K562 (cell line): Measurements from ENCODE around the gene ARHGEF33. TPM values are rescaled to one million over a fixed set of nuclear protein-coding genes. Genes with fewer than 3 reads are reported as not detected.
"Not testable (repeated sequence)": the region's sequence is repeated elsewhere in the genome, so short reads cannot be mapped to it uniquely, and the experiment has no call there.

Experiments used
- ATAC-seq: fragments of 200-7000 bp; cut with Tn5 transposase; 3 replicates; pipeline ENCODE4 v1.9.1; 2020; ENCODE audit warnings: moderate library complexity
- BruUV-seq: library from RNA; stranded (reverse); fragments of 400-500 nt; replicated peaks from 2 replicates; lab custom pipeline; 2021; lab: Mats Ljungman, UMichigan
- CTCF ChIA-PET: fragments of 300-600 bp; formaldehyde crosslinking; extraction: SDS; loops from one replicate; lab custom pipeline; 2021; ENCODE audit warnings: low intra/inter-chr PET ratio; lab: Yijun Ruan, JAX
- POLR2A ChIA-PET: fragments of 300-600, 350-650 bp; sonication (Branson Sonifier 250); formaldehyde crosslinking; extraction: SDS; loops from one replicate; lab custom pipeline; 2021; ENCODE audit warnings: antibody characterized with exemption, inconsistent platforms; lab: Yijun Ruan, JAX
- DNase-seq, 4 experiments: peaks; one replicate each; pipeline versions ENCODE4 v3.0.0 to v3.0.0-alpha.2; 2011 to 2018; ENCODE audit warnings: low spot score in 3 of 4, mixed read lengths in 3 of 4; ENCODE audit errors: extremely low read depth in 1 of 4
- FAIRE-seq: peaks from 2 replicates; lab custom pipeline; 2011; peaks lifted over from hg19 to GRCh38; lab: Jason Lieb, UNC
- H2AFZ ChIP-seq: 2 replicates; pipeline ENCODE4 v1.6.0; 2011; ENCODE audit warnings: low read depth, low read length, control low read depth, inconsistent platforms
- H3K27ac ChIP-seq: fragments of 200-600 bp; 3 replicates; pipeline ENCODE4 v1.8.0; 2011; ENCODE audit warnings: low read depth, mild to moderate bottlenecking, control low read depth, inconsistent platforms, low read length, moderate library complexity, mixed read lengths; ENCODE audit errors: extremely low read depth
- H3K27me3 ChIP-seq, 2 experiments: fragments of 300-600 bp in 1 of 2; 2 replicates in 1 of 2; 3 replicates in 1 of 2; pipeline versions ENCODE4 v1.6.0 to v1.8.0; 2011; ENCODE audit warnings: inconsistent platforms in 2 of 2, low read length in 2 of 2, mild to moderate bottlenecking in 1 of 2, mixed read lengths in 1 of 2, moderate library complexity in 1 of 2; ENCODE audit not compliant: control insufficient read depth in 2 of 2, insufficient read depth in 2 of 2
- H3K36me3 ChIP-seq: fragments of 300-600 bp; 3 replicates; pipeline ENCODE4 v1.8.0; 2011; ENCODE audit warnings: mild to moderate bottlenecking, low read length, inconsistent platforms; ENCODE audit not compliant: control insufficient read depth, insufficient read depth
- H3K4me1 ChIP-seq, 2 experiments: fragments of 200-600 bp in 1 of 2; replicated peaks in 1 of 2; 2 replicates in 1 of 2; 3 replicates in 1 of 2; pipeline versions ENCODE4 v1.5.1 to v1.8.0; 2011; ENCODE audit warnings: inconsistent platforms in 2 of 2, low read length in 2 of 2, mild to moderate bottlenecking in 1 of 2, mixed read lengths in 1 of 2, moderate library complexity in 1 of 2; ENCODE audit not compliant: control insufficient read depth in 2 of 2, insufficient read depth in 2 of 2
- H3K4me2 ChIP-seq: 2 replicates; pipeline ENCODE4 v1.6.1; 2011; ENCODE audit warnings: low read length, control low read depth, inconsistent platforms, mixed read lengths; ENCODE audit not compliant: insufficient read depth
- H3K4me3 ChIP-seq: fragments of 200-600 bp; sonication (generic), shearing (Covaris generic); 2 replicates; pipeline ENCODE4 v1.5.1; 2016; ENCODE audit warnings: control low read depth, inconsistent platforms
- H3K79me2 ChIP-seq: fragments of 200-600 bp; 3 replicates; pipeline ENCODE4 v1.8.0; 2011; ENCODE audit warnings: low read length, inconsistent platforms; ENCODE audit not compliant: control insufficient read depth, insufficient read depth
- H3K9ac ChIP-seq, 2 experiments: 2 replicates each; pipeline versions ENCODE4 v1.6.0 to v1.6.1; 2011; ENCODE audit warnings: low read depth in 2 of 2, low read length in 2 of 2, control low read depth in 1 of 2, inconsistent platforms in 1 of 2, mild to moderate bottlenecking in 1 of 2, mixed read lengths in 1 of 2; ENCODE audit not compliant: insufficient read depth in 1 of 2
- H3K9me1 ChIP-seq: one replicate; pipeline ENCODE4 v1.6.0; 2011; ENCODE audit warnings: inconsistent platforms, mild to moderate bottlenecking, low read length, moderate library complexity; ENCODE audit not compliant: control insufficient read depth, insufficient read depth
- H3K9me3 ChIP-seq: replicated peaks from 2 replicates; pipeline ENCODE4 v1.5.1; 2011; ENCODE audit warnings: low read depth, low read length, inconsistent platforms; ENCODE audit not compliant: control insufficient read depth, insufficient read depth
- H4K20me1 ChIP-seq: replicated peaks from 2 replicates; pipeline ENCODE4 v1.6.1; 2011; ENCODE audit warnings: low read length, inconsistent platforms, mixed read lengths; ENCODE audit not compliant: control insufficient read depth, insufficient read depth
- BCL6 ChIP-seq: fragments of 250-450 bp; sonication (Bioruptor Pico); IDR thresholded peaks from 2 replicates; pipeline ENCODE4 v1.4.0; 2020
- CC2D1A ChIP-seq: fragments of 450-650 bp; IDR thresholded peaks from 2 replicates; pipeline ENCODE4 v1.6.1; 2017; ENCODE audit warnings: mild to moderate bottlenecking
- CEBPB ChIP-seq: fragments of 450-650 bp; IDR thresholded peaks from 2 replicates; pipeline ENCODE4 v1.6.1; 2016; ENCODE audit warnings: missing genetic modification characterization, missing compliant biosample characterization
- ELF2 ChIP-seq: fragments of 250-450 bp; sonication (Bioruptor Pico); IDR thresholded peaks from 2 replicates; pipeline ENCODE4 v1.5.0; 2021; ENCODE audit warnings: mild to moderate bottlenecking
- EP300 ChIP-seq: IDR thresholded peaks from 2 replicates; pipeline ENCODE4 v1.6.1; 2012; ENCODE audit warnings: low read length, improper control_type of control experiment
- IFI16 ChIP-seq: fragments of 250-450 bp; sonication (Bioruptor Pico); IDR thresholded peaks from 2 replicates; pipeline ENCODE4 v2.1.2; 2022; ENCODE audit warnings: mild to moderate bottlenecking, inconsistent platforms
- MTA3 ChIP-seq: fragments of 450-650 bp; formaldehyde crosslinking; IDR thresholded peaks from 2 replicates; pipeline ENCODE4 v1.6.1; 2017; ENCODE audit warnings: mild to moderate bottlenecking, borderline replicate concordance
- USF2 ChIP-seq: sonication (generic); formaldehyde crosslinking; IDR thresholded peaks from 2 replicates; pipeline ENCODE4 v1.5.0; 2020; ENCODE audit warnings: missing genetic modification reagents
- ZNF12 ChIP-seq: sonication (generic); formaldehyde crosslinking; IDR thresholded peaks from 2 replicates; pipeline ENCODE4 v1.4.0; 2020; ENCODE audit warnings: mild to moderate bottlenecking, missing genetic modification reagents
- ZNF140 ChIP-seq: fragments of 250-450 bp; sonication (Bioruptor Pico); IDR thresholded peaks from 2 replicates; pipeline ENCODE4 v1.8.0; 2021; ENCODE audit warnings: moderate library complexity, mild to moderate bottlenecking, inconsistent platforms
- ZNF143 ChIP-seq: sonication (generic); formaldehyde crosslinking; IDR thresholded peaks from 2 replicates; pipeline ENCODE4 v1.9.0; 2022; ENCODE audit warnings: mild to moderate bottlenecking, missing genetic modification reagents
- ZNF589 ChIP-seq: fragments of 200-800 bp; sonication (Bioruptor generic); IDR thresholded peaks from 2 replicates; pipeline ENCODE4 v1.6.1; 2016; ENCODE audit warnings: low read depth, missing genetic modification characterization, missing compliant biosample characterization
- ZNF766 ChIP-seq: fragments of 200-800 bp; sonication (Bioruptor generic); conservative IDR thresholded peaks from 2 replicates; pipeline ENCODE4 v1.6.1; 2016; ENCODE audit warnings: missing genetic modification characterization, missing compliant biosample characterization
- WGBS: fragments of 100-300 bp; shearing (Covaris generic); methylation state at CpG from one replicate; pipeline ENCODE4 v1.1.6; 2016; ENCODE audit warnings: low coverage, mixed read lengths; ENCODE audit not compliant: insufficient coverage; ENCODE audit errors: missing lambda C conversion rate; 5-methylcytosine and 5-hydroxymethylcytosine counted together
- in situ Hi-C: fragments of 300-500 bp; cut with MboI; formaldehyde crosslinking; loops from 4 replicates; pipeline ENCODE4 v1.15.0; 2018; ENCODE audit warnings: inconsistent platforms, mixed read lengths
- intact Hi-C: fragments of 100-400 bp; cut with micrococcal nuclease; formaldehyde crosslinking; loops from 2 replicates; pipeline ENCODE4 v1.14.2; 2022
- polyA plus RNA-seq, 8 experiments: library from polyadenylated mRNA; depleted of rRNA in 4 of 8; stranded (reverse) in 5 of 8; unstranded in 3 of 8; fragments of >200 nt; fragmentation: Nextera tagmentation in 2 of 8; fragmentation: Illumina TruSeq in 1 of 8; extraction: Ambion mirVana in 2 of 8; extraction: Trizol in 1 of 8; gene quantifications; 2 replicates each; pipeline versions ENCODE4 v1.2.1 to v1.2.3, GENCODE V29; 2011 to 2014; ENCODE audit warnings: inconsistent platforms in 1 of 8, missing spikeins in 1 of 8
- total RNA-seq, 7 experiments: library from RNA; depleted of rRNA in 6 of 7; stranded (reverse); fragments of >200 nt in 6 of 7; fragmentation: Illumina TruSeq in 2 of 7; extraction: Trizol in 2 of 7; gene quantifications; 2 replicates each; pipeline versions ENCODE4 v1.2.1 to v1.2.3, GENCODE V29; 2011 to 2021; ENCODE audit warnings: low replicate concordance in 1 of 7

ARHGEF33 gene
- total and polyA plus RNA-seq, 9 of the 15 experiments (the other 6 are each of a cell fraction or from before 2014, with no cell fraction given): 0.01 to 0.08 (median 0.03) TPM; not detected in 5

- H2AFZ ChIP-seq, H3K36me3 ChIP-seq, H3K4me3 ChIP-seq, BruUV-seq, H3K27me3 ChIP-seq, H4K20me1 ChIP-seq, FAIRE-seq, H3K79me2 ChIP-seq, H3K9me3 ChIP-seq, H3K4me1 ChIP-seq, intact Hi-C loops, CTCF ChIA-PET, DNase-seq, H3K4me2 ChIP-seq, H3K27ac ChIP-seq, H3K9ac ChIP-seq, ATAC-seq, H3K9me1 ChIP-seq: not testable (repeated sequence)
- WGBS: 4% methylated on average over 5 of the region's 6 CpGs
- in situ Hi-C loops: loop anchor here (25.0 kb wide), 1 partner anchor 301 kb away; the partner anchor contains the start of gene CDKL4
- POLR2A ChIA-PET: interaction anchor here (0.8 to 0.9 kb wide), 2 partner anchors 30 to 186 kb away, joined by 3 to 4 read pairs; no protein-coding TSS in a partner anchor
Observed at GRCh38 chr2:38936516-38936915, 46.8 kb downstream of the ARHGEF33 start.

GRCh38 chr2:38937548-38937947 lies 47.9 kb downstream of the ARHGEF33 start:
- ATAC-seq (peak; percentile 64), DNase-seq (no peak), FAIRE-seq (no peak)
- POLR2A ChIA-PET: no interaction called here
- H3K27ac ChIP-seq: no peak overlapping the region
- WGBS: 19% methylated on average over 3 of the region's 3 CpGs
- H3K4me2 ChIP-seq: no peak overlapping the region
- peaks cover 3 to 4% of the 10 kb centered on the region in 2 experiments; a peak in 2 of 5 replicates for H3K27me3 ChIP-seq
- H3K4me1 ChIP-seq: no peaks in the 10 kb centered on the region
- H3K9me3 ChIP-seq: no peaks in the 10 kb centered on the region
- no peaks in the 10 kb centered on the region for H3K79me2 ChIP-seq
- H4K20me1 ChIP-seq: no peaks in the 10 kb centered on the region
- no peak overlapping the region for H3K9ac ChIP-seq
- in situ Hi-C loops: loop anchor here (25.0 kb wide), 1 partner anchor 300 kb away; the partner anchor contains the start of gene CDKL4
- H3K36me3 ChIP-seq: no peaks in the 10 kb centered on the region
- no peak overlapping the region for H3K4me3 ChIP-seq
- H3K9me1 ChIP-seq: no peaks in the 10 kb centered on the region
- intact Hi-C loops: no loop called here
- TF ChIP-seq CEBPB (tag): no peak
- TF ChIP-seq ZNF589 (CRISPR knock-in tag): no peak
- TF ChIP-seq ZNF766: no peak
- no peak for TF ChIP-seq USF2
- TF ChIP-seq ZNF143: no peak
- TF ChIP-seq ZNF12 (CRISPR knock-in tag): no peak
- no peak for TF ChIP-seq IFI16
- TF ChIP-seq ELF2 (CRISPR knock-in tag): no peak
- no peak for TF ChIP-seq EP300
- no peak for TF ChIP-seq ZNF140 (CRISPR knock-in tag)
- TF ChIP-seq MTA3: no peak
- no peak for TF ChIP-seq CC2D1A
- TF ChIP-seq BCL6 (CRISPR knock-in tag): no peak
- CTCF ChIA-PET: no interaction called here
- H2AFZ ChIP-seq: peak overlapping the region; percentile 63
- BruUV-seq: no TSS peak
